NCI-H345 (cell line): ENCODE results near the gene YPEL2.
A peak's percentile ranks its signal among the peaks of the same experiment; 100 is the strongest.
"Not testable (repeated sequence)": the region's sequence is repeated elsewhere in the genome, so short reads cannot be mapped to it uniquely, and the experiment has no call there.

Source experiments
- DNase-seq: peaks from one replicate; lab custom pipeline; 2025; lab: John Stamatoyannopoulos, UW

Gene YPEL2

GRCh38 chr17:59377410-59377809, 46.0 kb downstream of the YPEL2 start:
- peak; percentile 70 for DNase-seq

- DNase-seq: no peak
These were observed 47.2 kb downstream of the YPEL2 start for GRCh38 chr17:59378675-59379074.

- no peak for DNase-seq
These were observed 49.0 kb downstream of the YPEL2 start for GRCh38 chr17:59380474-59380873.

DNA sequence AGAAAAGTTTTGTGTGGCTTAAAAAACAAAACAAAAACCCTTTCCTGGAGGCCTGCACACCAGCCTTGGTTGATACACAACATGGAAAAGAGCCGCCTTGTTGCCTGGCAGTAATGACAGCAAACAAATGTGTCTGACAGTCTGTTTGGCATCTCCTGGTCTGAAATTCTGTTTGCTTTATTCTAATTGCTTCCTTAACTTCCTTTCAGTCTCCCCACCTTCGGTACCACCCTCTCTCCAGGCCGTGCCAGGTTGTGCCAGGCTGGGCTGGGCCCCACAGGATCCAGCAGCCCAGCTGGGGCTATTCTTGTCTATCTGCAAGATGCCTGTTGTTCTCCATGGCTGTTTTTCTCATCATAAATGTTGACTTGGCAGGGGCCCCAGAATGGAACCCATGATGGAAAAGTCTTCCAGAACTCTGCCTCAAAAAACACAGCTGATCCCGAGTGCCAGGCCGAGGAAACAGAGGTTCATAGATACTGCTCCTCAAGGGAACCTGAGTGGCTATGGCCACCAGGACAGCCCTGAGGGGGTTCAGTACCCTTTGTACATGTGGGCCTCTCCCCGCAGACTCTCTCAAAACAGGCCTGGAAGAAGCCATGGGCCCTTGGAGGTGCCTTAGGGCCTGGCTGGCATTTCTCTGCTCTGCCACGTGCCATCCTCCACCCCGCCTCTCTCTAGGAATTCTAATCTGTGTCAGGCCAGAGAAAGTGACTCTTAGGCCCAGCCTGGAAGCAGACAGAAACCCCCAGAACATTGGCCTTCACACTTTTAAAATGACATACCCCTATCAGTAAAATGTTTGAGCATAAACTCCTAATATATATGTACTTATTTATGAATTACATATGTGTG, 50.5 kb downstream of the YPEL2 start:
- peak; percentile 28 for DNase-seq

GRCh38 chr17:59383893-59384292, 52.4 kb downstream of the YPEL2 start:
- DNase-seq: no peak

GRCh38 chr17:59387351-59388068, 56.1 kb downstream of the YPEL2 start:
- DNase-seq: no peak

DNA sequence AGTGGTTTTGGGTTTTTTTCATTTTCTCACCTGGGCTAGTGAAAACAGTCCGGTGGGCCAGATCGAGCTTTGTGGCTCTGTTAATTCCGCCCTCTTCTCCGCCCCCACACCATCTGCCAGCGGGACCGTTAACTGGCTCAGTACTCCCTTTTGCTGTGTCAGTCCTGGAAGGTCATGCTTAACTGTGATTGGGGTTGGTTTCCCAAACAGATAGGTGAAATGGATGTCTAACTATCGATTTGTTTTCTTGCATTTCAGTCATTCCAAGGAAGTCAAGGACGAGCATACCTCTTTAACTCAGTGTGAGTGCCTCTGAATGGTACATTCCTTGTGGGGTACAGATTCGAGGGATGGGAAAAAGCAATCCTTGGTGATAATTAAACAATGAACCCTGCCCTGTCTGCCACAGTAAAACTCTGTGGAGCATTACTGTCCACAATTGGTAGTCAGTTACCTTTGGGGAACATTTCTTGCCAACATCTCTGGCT, 56.7 kb downstream of the YPEL2 start:
- DNase-seq: no peak

- no peak for DNase-seq
These were observed 57.6 kb downstream of the YPEL2 start for GRCh38 chr17:59389066-59389465.

DNA sequence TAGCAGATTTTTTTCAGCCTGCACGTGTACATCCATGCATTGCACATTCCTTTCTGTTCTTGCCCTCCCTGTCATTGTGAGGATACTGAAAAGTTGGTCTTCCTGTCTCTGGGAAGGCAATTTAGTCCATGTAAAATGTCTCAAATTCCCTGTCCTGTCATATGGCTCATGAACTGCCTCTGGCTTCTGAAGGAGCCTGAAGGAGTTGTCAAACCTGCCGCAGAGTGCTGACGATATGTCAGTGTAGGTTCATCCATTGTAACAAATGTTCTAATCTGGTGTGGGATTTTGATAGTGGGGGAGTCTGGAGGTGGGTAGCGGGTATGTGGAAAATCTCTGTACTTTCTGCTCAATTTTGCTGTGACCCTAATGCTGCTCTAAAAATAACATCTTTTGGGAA, 59.6 kb downstream of the YPEL2 start:
- DNase-seq: no peak

DNA sequence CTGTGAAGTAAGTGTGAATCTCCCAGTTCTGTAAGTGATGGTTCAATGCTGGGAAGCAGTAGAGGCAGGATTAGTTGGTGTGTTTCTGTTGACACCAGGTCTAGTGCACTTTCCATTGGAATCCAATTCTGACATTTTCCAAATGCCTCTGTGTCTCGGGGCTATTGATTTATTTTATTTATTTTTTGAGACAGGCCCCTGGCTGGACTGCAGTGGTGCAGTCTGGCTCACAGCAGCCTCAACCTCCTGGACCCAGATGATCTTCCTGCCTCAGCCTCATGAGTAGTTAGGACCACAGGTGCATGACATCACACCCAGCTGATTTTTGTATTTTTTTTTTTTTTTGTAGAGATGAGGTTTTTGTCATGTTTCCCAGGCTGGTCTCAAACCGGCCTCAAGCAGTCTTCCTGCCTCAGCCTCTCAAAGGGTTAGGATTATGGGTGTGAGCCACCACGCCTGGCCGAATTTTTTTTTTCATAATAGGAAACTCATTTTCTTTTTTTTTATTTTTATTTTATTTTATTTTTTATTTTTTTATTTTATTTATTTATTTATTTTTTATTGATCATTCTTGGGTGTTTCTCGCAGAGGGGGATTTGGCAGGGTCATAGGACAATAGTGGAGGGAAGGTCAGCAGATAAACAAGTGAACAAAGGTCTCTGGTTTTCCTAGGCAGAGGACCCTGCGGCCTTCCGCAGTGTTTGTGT, 61.7 kb downstream of the YPEL2 start:
- no peak for DNase-seq

GRCh38 chr17:59393742-59394410, 62.4 kb downstream of the YPEL2 start:
- not testable (repeated sequence) for DNase-seq

DNA sequence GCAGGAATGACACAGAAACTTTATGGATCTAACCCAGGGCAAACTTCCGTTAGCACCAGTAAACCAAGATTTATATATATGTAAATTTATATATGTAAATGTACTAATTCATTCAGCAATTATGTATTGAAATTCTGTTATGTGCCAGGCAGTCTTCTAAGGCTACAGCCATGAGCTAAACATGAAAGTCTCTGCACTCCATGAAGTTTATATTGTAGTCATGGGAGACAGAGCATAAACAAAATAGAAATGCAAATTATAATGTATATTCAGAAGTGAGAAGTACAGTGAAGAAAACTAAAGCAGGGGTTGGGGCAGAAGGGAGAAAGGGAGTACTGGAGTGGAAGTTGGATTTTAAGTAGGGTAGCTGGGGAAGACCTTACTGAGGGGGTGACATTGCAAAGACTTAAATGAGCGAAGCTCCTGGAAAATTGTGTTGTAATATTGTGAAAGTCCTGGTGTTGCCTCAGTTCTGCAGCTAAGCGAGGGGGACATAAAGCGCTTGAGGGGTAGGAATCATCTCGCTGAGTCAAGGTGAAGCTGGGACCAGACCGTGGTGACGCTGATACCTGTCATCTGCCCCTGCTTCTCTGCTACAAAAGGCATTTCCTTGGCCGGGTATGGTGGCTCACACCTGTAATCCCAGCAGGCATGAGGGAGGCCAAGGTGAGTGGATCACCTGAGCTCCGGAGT, 64.8 kb downstream of the YPEL2 start:
- DNase-seq: no peak

GRCh38 chr17:59397316-59398073, 66.0 kb downstream of the YPEL2 start:
- no peak for DNase-seq

- DNase-seq: no peak
These were observed 68.5 kb downstream of the YPEL2 start for GRCh38 chr17:59399914-59400313.

DNA sequence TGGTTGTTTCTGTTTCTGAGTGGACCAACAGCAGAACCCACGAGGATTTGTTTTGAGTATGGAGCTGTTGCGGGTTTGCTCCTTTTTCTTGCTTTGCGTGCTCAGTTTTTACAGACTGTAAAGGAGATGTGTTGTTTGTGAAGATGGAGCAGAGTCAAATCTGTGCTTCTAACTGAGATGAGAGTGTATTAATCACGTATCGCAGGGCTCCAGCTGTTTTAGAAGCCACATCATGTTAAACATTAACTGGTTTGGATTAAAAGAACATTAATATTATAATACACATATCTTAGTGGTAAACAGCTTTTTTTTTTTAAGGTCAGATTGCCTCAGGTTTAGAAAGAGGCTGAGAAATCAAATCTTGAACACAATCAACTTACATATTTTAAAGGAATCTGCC, 69.4 kb downstream of the YPEL2 start:
- DNase-seq: no peak

DNA sequence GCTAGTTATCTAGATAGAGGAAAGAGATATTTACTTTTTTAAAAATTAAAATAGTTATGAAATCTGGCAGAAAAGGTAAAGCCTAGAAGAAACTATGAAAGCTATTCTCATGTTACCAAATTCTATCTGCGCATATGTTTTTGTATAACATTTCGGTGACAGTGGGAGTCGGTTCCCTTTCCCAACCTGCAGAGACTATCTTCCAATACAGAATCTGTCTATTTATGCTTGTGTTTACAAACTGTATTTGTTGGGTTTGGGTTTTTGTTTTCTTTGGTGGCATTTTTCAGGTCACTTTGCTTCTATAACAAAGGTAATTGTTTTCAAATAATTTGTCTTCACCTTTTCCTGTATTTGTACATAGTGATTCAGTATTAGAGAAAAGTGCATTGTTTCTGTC, 69.8 kb downstream of the YPEL2 start:
- DNase-seq: no peak

GRCh38 chr17:59401725-59402124, 70.3 kb downstream of the YPEL2 start:
- DNase-seq: no peak

DNA sequence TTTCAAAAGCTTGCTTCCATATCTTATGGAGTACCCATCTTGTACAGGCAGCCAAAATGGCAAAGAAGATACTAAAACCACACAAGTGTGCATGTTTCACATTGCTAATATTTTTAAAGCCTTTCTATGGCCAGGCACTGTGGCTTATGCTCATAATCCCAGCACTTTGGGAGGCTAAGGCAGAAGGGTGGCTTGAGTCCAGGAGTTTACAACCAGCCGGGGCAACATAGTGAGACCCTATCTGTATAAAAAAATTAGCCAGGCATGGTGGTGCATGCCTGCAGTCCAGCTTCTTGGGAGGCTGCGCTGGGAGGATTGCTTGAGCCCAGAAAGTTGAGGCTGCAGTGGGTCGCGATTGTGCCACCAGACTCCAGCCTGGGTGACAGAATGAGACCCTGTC, 71.3 kb downstream of the YPEL2 start:
- DNase-seq: no peak

- DNase-seq: no peak
These were observed 73.0 kb downstream of the YPEL2 start for GRCh38 chr17:59404471-59404870.

DNA sequence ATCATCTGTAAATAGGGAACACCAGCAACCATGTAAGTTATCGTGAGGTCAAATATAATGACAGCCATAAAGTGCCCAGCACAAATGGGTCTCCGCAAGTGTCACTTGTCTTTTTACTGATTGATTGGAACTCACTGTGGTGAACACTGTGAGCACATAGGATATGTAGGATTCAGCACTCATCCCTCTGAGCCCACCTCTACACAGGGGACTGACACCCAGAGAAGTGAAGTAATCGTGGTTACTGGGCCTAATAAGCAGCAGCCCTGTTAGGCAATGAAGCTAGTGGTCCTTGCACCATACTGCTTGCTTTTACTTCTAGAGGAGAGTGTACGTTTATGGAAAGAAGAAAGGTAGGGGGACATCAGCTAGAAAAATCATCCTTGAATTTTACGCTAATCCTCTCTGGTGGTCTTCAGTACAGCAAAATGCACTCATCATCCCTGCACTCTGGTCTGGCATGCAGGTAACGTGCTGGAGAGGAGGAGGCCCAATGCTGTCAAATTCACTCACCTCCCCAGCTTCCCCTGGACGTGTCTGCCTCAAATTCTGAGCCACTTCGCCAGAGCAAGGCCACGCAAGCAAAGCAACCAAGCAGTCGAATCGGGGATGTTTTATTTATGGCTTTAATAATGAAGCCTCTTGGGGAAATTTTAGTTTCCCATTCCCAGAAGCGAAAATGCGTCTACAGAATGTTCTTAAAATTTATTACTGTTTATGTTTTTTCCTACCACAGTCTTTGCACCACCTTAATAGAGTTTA, 74.7 kb downstream of the YPEL2 start:
- DNase-seq: no peak
